KOPT-K1 (cell line): Measurements from ENCODE around the gene C5orf15.

Experiments
- H3K27ac ChIP-seq: fragments of 200-600 bp; sonication (generic); 2 replicates; pipeline ENCODE4 v1.5.1; 2016; ENCODE audit warnings: antibody characterized with exemption, mild to moderate bottlenecking, low read depth, low read length; ENCODE audit not compliant: poor library complexity, severe bottlenecking
- H3K36me3 ChIP-seq: fragments of 200-600 bp; sonication (generic); 2 replicates; pipeline ENCODE4 v1.5.1; 2017; ENCODE audit warnings: antibody characterized with exemption, mild to moderate bottlenecking, low read length, moderate library complexity; ENCODE audit not compliant: insufficient read depth
- H3K9me3 ChIP-seq: fragments of 200-600 bp; sonication (generic); 2 replicates; pipeline ENCODE4 v1.5.1; 2017; ENCODE audit warnings: antibody characterized with exemption, low read length, mild to moderate bottlenecking; ENCODE audit not compliant: insufficient read depth, poor library complexity, severe bottlenecking

Gene C5orf15

DNA sequence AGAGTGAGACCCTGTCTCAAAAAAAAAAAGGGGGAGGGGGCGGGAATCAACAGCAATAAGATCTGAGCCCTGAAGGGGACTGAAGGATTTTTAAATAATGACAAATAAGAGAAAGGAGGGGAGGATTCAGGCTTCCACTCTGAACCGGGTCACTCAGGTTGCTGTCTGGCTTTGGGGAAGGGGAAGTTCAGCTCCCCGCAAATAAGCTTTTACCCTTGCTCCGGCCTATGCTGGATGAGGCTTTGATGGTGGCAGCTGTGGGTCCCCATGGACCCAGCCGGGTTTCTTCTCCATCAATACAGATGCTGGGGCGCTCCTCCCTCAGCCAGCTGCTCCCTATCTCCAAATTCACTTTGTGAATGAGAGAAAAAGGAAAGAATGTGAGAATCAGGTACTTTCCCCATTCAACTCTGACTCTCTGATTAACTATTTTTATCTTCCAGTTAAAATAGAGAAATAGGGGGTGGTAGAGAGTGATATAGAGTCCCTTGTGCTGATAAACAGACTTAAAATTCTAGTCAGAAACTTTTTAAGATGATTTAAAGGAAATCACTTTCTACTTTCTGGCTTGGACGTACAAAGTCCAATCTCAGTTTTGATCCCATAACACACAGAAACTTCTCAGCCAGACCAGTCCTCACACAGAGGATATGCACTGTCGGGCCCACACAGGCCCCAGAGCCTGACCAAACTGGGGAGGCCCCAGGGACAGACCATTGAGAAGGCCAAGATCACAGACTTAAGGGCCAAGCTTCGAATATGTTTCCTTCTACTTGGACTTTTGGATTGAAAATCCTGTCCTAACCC lies 39.6 kb downstream of the C5orf15 start:
- no peaks in the 10 kb centered on the region for H3K9me3 ChIP-seq
- no peak overlapping the region for H3K27ac ChIP-seq
- H3K36me3 ChIP-seq: no peaks in the 10 kb centered on the region

DNA sequence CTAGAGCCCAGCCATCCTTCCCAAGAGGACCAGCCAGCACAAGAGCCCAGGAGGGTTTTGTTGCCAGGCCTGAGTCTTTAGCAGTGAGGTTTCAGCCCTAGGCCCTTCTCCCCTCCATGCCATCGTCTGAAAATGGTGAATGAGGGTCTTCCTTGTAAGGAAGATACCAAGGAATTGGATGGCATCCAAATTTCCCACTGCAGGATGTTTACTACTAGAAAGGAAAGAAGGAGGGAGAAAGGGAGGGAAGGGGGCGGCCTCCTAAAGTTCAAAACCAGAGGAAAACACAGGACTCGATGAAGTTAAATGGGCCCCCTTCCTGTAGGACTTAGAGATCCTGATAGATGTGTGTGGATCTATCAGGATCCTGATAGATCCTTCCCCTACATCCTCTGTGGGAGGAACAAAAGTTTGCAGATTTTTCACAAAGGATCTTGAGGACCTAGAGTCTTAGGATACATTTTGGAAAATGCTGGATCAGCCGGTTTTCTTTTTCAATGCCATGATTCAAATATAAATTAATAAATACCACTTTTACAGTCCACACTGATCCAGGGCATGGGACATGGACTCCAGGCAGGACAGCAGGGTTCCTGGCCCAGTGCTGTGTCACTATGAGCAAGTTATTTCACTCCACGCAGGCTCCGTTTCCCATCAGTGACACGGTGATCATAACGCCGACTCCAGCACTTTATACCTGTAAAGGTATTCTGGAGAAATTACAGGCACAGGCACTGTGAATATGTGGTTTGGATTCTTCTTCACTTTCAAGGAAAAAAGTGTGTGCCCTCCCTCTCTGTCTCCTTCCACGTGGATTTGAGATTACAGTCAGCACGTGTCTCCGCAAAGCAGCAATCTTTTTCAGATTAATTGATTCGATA lies 40.9 kb downstream of the C5orf15 start:
- Histone ChIP-seq H3K9me3 (no peaks in the 10 kb centered on the region), H3K36me3 (no peaks in the 10 kb centered on the region), H3K27ac (no peak overlapping the region)

DNA sequence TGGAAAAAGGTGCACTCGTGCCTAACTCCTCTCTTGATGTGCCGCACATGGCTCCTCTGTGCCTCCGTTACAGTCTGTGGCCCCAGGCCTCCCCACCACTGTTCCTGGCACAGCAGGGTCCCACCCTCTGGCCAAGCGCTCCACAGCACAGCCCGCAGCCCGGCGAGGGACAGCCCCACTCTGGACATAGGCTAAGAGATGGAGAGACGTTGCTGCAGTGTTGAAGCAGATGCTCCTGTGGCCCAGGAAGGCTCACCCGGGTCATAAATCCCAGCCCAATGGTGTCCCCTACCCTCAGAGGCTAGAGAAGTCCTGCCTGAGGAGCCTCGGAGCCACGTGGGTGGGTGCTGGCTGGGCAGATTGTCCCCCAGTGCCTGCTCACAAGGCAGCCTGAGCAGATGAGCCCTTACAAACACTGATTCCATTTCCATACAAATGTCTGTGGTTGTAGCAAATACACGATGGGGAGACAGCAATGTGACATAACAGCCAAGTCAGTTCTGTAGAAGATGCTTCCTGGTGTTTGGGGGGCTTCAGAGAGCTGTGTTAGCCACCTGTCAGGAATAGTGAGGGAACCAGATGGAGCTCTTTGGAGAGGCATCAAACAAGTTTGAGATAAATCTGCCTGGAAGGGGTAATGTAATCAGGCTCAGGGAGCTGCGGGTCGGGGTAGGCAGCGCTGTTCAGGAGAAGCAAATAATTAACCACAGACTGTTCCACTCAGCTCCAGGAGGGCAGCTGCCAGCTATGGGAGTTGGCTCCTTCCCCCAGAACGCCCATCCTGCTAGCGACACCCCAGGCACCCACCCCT lies 41.7 kb downstream of the C5orf15 start:
- Histone ChIP-seq H3K9me3 (no peaks in the 10 kb centered on the region), H3K27ac (no peak overlapping the region), H3K36me3 (no peaks in the 10 kb centered on the region)

DNA sequence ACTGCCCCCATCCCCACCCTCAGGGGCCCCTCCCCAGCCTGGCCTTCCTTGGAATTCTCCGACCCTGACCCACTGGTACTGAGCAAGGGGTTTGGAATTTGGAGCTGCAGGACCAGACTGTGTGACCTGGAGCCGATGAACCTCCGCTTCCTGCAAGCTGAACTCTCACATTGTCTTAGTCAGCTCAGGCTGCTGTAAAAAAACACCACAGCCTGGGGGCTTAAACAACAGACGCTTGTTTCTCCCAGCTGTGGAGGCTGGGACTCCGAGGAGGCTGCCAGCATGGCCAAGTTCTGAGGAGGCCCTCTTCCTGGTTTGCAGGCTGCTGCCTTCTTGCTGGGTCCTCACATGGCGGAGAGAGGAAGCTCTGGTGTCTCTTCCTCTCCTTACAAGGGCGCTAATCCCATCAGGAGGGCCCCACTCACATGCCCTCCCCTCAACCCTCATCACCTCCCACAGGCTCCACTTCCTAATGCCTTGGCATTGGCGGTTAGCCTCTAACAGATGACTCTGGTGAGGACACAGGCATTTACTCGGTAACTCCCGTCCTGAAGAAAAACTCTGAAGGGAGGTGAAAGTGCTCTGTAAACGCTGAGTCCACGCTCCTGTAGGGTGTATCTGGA lies 42.4 kb downstream of the C5orf15 start:
- no peaks in the 10 kb centered on the region for H3K36me3 ChIP-seq
- H3K27ac ChIP-seq: no peak overlapping the region

DNA sequence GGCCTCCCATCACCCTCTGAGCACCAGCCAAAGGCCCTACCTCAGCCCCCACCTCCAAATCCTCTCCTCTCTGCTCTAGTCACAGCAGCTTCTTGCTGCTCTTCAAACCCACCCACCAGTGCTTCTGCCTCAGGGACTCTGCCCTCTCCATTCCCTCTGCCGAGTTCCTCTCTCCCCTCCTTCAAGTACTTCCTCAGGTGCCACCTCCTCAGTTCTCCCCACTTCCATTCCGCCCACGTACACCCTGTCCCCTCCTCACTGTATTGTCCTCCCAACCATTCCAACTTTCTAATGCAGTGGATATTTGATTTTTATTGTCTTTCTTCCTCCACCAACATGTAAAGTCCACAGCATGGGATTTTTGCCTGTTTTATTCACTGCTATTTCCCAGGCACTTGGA lies 43.2 kb downstream of the C5orf15 start:
- Histone ChIP-seq H3K9me3 (no peaks in the 10 kb centered on the region), H3K36me3 (no peaks in the 10 kb centered on the region), H3K27ac (no peak overlapping the region)

More for the DNA sequence above, 42.4 kb downstream of the C5orf15 start:
- H3K9me3 ChIP-seq: no peaks in the 10 kb centered on the region

- Histone ChIP-seq H3K27ac (no peak overlapping the region), H3K9me3 (no peaks in the 10 kb centered on the region), H3K36me3 (no peaks in the 10 kb centered on the region)
These were observed 44.1 kb downstream of the C5orf15 start for GRCh38 chr5:133924221-133924920.

DNA sequence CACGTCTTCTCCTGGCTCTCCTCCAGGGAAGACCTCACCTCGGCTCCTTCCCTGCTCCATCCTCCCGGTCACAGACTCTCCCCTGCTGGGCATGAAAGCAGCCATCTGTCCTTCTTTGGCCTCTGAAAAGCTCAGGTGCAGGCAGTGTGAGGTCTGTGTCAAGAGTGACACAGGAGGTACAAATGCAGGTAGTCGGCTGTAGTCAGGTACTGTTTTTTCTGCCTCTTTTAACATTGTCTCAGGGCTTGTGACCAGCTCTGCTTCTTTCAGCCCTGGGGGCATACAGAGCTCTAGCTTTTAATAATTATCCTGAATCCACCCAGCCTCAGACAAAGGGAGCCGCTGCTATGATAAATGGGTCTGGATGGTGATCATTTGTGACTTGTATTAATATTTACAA lies 46.4 kb downstream of the C5orf15 start:
- no peaks in the 10 kb centered on the region for H3K9me3 ChIP-seq
- H3K27ac ChIP-seq: no peak overlapping the region
- H3K36me3 ChIP-seq: no peaks in the 10 kb centered on the region

- Histone ChIP-seq H3K9me3 (no peaks in the 10 kb centered on the region), H3K36me3 (no peaks in the 10 kb centered on the region), H3K27ac (no peak overlapping the region)
These were observed 47.4 kb downstream of the C5orf15 start for GRCh38 chr5:133921069-133921468.

DNA sequence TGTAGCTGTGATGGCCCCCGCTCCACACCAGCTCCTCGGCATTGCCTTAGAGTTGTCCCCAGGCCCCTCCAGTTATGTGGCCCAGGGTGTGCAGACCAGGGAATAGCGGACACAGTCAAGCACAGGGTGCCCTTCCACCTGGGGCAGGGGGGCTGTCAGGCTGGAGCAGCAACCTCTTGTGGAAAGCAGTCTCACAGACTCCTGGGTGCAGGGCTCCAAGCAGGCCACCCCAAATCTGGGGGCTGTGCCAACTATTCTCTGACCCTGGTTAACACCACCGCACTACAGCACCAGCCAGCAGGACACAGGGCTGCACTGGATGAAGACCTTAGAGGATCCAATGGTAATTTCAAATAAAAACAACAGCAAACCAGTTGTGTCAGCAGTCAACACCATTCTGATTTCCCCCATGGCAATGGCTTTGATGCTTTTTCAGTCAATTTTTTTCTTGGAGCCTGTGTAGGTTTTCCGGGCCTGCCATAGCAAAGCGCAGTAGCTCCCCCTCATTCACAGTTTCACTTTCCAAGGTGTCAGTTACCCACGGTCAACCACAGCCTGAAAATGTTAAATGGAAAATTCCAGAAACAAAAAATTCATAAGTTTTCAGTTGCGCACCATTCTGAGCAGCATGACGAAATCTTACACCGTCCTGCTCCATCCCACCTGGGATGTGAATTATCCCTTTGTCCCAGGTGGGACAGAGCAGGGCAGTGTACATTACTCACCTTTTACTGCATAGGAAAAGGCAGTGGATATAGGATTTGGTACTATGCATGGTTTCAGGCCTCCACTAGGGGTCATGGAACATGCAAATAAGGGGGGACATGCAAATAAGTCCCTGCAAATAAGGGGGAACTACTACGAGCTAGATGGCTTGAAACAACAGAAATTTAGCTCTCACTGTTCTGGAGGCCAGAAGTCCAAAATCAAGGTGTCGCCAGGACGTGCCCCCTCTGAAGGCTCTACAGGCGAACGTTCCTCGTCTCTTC lies 49.0 kb downstream of the C5orf15 start:
- no peaks in the 10 kb centered on the region for H3K9me3 ChIP-seq
- no peaks in the 10 kb centered on the region for H3K36me3 ChIP-seq
- no peak overlapping the region for H3K27ac ChIP-seq

GRCh38 chr5:133918731-133919130 lies 49.7 kb downstream of the C5orf15 start:
- H3K9me3 ChIP-seq: no peaks in the 10 kb centered on the region
- no peak overlapping the region for H3K27ac ChIP-seq
- no peaks in the 10 kb centered on the region for H3K36me3 ChIP-seq

GRCh38 chr5:133918316-133918715 lies 50.1 kb downstream of the C5orf15 start:
- Histone ChIP-seq H3K27ac (no peak overlapping the region), H3K9me3 (no peaks in the 10 kb centered on the region), H3K36me3 (no peaks in the 10 kb centered on the region)

DNA sequence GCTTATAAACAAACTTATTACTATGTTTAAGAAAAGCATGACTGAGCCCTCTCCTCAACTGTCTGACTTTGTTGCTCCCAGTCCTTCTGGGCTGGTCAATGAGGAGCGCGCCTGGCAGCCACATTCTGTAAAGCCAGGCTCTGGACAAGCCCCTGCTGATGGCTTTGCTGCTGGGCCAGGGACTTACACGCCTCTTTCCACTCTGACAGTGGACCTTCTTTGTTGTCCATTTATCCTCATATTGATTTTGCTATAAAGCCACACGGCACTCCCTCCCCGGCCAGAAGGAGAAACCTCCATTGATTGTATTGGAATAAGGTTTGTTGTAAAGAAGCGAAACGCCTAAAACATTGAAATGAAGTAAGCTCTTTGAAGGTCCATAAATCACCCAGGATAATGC lies 50.6 kb downstream of the C5orf15 start:
- Histone ChIP-seq H3K36me3 (no peaks in the 10 kb centered on the region), H3K9me3 (no peaks in the 10 kb centered on the region), H3K27ac (no peak overlapping the region)

GRCh38 chr5:133916914-133917313 lies 51.5 kb downstream of the C5orf15 start:
- no peaks in the 10 kb centered on the region for H3K36me3 ChIP-seq
- H3K27ac ChIP-seq: no peak overlapping the region
- H3K9me3 ChIP-seq: no peaks in the 10 kb centered on the region
